ENCODE results near the gene ATRNL1.
"Not testable (repeated sequence)": the region's sequence is repeated elsewhere in the genome, so short reads cannot be mapped to it uniquely, and the experiment has no call there.

- not testable (repeated sequence) for TF ChIP-seq EZH2 (IDR thresholded peaks at IDR 0.05; ENCODE audit: insufficient read depth, poor library complexity, severe bottlenecking); EZH2phosphoT487 (IDR thresholded peaks at IDR 0.05; ENCODE audit: insufficient read depth, low read depth)
Observed at GRCh38 chr10:115319669-115320068, 226.5 kb downstream of the ATRNL1 start.
